ENCODE data around the gene NLRC4.
"Not testable (repeated sequence)": the region's sequence is repeated elsewhere in the genome, so short reads cannot be mapped to it uniquely, and the experiment has no call there.

The NLRC4 gene

DNA sequence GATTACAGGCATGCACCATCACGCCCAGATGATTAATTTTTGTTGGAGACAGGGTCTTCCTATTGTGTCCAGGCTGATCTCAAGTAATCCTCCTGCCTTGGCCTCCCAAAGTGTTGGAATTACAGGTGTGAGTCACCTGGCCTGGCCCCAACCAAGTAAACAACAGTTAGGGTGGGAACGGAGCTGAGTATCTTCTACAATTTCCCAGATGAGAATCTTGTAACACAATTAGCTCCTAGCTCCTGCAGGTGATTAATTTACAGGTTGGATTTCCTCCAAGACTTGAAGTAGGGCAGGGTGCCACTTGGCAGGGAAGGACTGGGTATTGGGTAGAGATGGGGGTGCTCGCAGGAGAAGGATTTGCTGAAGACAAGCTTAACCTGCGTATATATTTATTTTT is 17.8 kb downstream of the NLRC4 start:
- no peak for DNase-seq

DNA sequence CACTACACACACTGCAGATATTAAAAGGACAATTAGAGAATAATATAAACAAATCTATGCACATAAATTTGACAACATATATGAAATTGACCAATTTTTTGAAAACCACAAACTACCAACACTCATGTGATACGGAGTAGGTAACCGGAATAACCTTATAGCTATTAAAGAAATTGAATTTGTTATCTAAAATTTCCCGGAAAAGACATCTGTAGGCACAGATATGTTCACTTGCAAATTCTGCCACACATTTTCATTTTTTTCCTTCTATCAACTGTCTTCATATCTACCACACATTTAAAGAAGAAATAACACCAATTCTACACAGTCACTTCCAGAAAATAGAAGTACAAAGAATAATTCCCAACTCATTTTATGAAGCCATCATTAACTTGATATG is 22.4 kb downstream of the NLRC4 start:
- no peak for DNase-seq

DNA sequence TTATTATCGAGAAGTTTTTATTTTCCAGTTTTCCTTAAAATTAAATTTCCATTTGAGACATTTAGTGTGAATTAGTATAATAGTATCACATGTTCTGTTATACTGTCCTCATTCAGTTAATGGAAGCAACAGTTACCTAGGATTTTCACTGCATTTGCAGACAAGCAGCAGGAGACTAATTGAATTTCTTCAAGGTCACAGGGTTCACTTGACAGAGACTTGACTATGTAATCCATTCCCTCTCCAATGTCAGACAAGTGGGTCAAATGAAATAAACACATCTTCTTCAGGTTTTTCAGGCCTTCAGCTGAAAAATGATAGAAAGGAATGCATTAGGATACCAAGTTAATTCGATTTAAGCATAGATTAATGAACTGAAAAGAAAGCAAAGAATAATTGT is 26.7 kb downstream of the NLRC4 start:
- DNase-seq: no peak

- no peak for DNase-seq
Measured at GRCh38 chr2:32237488-32237887, 27.2 kb downstream of the NLRC4 start.

- no peak for DNase-seq
Measured at GRCh38 chr2:32235315-32235714, 29.4 kb downstream of the NLRC4 start.

DNA sequence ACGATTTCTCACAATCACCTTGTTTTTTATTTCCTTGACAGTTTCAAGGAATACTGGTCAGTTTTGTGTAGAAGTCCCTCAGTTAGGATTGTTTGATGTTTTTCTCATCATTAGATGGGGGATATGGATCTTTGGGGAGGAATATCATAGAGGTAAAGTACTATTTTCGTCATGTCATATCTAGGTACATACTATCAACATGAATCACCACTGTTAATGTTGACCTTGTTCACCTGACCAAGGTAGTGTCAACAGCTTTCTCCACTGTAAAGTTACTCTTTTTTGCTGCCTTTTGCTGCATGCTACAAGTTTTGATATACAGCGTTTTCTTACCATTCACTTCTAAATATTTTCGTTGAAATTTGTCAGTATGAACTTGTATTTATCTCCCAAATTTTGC is 32.7 kb downstream of the NLRC4 start:
- DNase-seq: no peak

DNA sequence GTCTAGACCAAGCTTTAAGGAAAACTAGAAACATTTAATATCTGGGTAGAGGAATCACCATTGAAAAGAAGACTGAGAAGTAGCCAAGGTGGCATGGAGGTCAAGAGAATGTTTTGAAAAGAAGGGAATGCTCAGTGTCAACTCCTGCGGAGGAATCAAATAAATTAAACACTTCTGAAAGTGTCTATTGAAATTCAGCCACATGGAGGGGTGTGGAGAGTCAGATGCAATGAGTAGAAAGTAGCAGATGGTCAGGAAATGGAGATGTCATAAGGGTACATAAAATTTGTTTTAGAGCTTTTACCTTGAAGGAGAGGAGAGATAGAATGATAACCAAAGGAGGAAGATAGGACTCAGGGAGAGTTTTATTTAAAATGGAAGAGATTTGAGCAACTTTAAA is 35.1 kb downstream of the NLRC4 start:
- DNase-seq: no peak

DNA sequence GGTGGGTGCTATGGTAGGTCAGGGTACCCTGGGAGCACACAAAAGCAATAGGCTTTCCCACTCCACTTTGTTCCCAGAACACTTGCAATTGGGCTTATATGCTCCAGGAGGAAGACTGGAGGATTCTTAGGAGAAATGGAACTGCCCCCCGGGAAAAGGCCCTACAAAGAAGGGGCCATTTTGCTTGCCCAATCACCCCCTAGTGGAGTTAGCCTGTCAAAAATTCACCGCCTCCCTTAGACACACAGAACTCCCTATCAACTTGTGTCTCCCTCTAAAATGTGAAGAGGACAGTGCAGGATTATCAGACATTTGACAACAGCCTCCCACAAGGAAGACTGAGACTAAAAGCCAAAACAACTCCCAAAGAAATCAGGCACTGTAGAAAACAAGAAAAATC is 36.5 kb downstream of the NLRC4 start:
- no peak for DNase-seq

GRCh38 chr2:32227492-32227891 is 37.2 kb downstream of the NLRC4 start:
- no peak for DNase-seq

- no peak for DNase-seq
Measured at GRCh38 chr2:32222966-32223365, 41.7 kb downstream of the NLRC4 start.

DNA sequence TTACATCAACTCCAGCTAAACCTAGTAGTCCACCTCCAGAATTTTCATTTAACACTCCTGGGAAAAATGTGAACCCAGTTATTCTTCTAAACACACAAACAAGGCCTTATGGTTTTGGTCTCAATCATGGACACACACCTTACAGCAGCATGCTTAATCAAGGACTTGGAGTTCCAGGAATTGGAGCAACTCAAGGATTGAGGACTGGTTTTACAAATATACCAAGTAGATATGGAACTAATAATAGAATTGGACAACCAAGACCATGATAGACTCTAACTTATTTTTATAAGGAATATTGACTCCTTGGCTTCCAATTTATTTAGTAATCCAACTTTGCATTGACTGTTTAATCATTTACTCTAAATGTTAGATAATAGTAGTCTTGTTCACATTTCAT is 44.2 kb downstream of the NLRC4 start:
- DNase-seq: no peak

DNA sequence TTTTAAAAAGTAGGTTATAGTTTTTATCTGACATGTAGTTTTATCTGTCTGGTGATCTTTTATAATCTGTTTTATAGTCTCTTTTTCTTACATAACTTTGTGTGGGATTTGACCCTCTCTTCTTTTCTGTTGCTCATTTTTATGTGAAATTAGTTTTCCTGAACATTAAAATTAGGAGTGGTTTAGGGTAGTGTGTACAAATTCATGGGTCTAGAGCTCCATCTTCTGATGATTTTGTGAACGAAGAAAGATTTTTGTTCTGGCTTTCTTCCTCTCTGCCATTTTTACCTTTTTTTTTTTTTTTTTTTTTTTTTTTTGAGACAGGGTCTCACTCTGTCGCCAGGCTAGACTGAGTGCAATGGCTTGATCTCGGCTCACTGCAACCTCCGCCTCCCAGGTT is 52.4 kb downstream of the NLRC4 start:
- no peak for DNase-seq

GRCh38 chr2:32210767-32211408 is 53.8 kb downstream of the NLRC4 start:
- DNase-seq: no peak

DNA sequence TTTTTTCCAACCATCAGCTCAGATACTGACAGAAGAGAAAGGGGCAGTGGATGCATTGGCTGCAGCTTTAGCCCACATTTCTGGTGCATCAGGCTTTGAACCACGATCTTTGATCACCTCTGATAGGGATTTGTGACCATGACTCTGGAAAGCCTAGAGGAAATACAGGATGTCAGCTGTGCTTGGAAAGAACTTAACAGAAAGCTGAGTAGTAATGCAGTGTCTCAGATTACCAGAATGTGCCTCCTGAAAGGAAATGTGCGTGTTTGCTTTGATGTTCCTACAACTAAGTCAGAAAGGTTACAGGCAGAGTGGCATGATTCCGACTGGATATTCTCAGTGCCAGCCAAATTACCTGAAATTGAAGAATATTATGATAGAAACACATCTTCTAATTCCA is 61.3 kb downstream of the NLRC4 start:
- DNase-seq: not testable (repeated sequence)

DNA sequence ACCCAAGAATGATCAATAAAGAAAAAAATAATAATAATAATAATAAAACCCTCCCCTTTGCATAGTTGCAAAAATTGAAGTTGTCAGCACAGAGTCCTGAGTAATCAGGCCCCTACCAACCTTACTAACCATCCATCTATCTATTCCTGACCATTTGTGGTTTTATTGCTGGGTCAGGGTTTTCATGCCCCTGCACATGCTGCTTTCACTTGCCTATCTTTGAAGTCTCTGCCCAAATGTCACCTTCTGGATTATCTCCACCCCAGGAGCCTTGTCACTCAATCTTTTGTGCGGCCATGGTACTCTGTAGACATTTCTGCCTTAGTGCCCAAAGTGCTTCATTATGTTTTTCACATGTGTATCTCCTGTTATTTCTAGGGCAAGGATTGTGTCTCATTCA is 63.9 kb downstream of the NLRC4 start:
- no peak for DNase-seq

DNA sequence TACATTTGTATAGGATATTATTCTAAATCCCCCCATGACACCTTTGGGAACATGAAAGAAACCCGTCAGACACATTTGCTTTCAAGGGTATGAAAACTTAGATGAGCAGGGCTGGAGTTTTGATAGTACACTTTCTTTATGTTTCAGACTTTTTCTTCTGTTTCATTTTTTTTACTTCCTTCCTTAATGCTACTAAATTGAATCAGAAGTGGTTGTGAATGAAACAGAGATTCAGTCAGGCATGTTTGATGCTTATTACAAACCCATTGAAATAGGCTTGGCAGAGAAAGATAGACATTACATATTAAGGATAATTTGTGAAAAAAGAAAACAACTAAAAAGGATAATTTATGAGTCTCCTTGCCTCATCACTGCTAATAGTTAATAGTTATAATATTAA is 72.3 kb downstream of the NLRC4 start:
- DNase-seq: no peak

GRCh38 chr2:32189011-32189410 is 75.7 kb downstream of the NLRC4 start:
- DNase-seq: no peak

- no peak for DNase-seq
Measured at GRCh38 chr2:32182667-32183066, 82.0 kb downstream of the NLRC4 start.

Measured in activated naive CD4-positive, alpha-beta T cell (primary cell).